ENCODE data around the gene RPS19BP1. TPM values are rescaled to one million over a fixed set of nuclear protein-coding genes. Genes with fewer than 3 reads are reported as not detected.

RPS19BP1 gene
- total RNA-seq, 4 donors from 2014 or later, result 72.2 to 128 (median 104) TPM

- no peak overlapping the region for H3K4me3 ChIP-seq
- peaks cover 0 to 9% (median 2%) of the 10 kb centered on the region in 3 donors for H3K27me3 ChIP-seq
- peaks cover 0 to 4% of the 10 kb centered on the region in 2 donors for H3K4me1 ChIP-seq
- H3K36me3 ChIP-seq, result no peaks in the 10 kb centered on the region
- no peak for ATAC-seq
- no peak overlapping the region for H3K27ac ChIP-seq
- TF ChIP-seq POLR2A (IDR thresholded peaks at IDR 0.05) (no peak), CTCF (IDR thresholded peaks at IDR 0.05 in 4 of 5, conservative IDR thresholded peaks at IDR 0.05 in 1 of 5) (no peak)
- intact Hi-C loops (cut with DNase I; ENCODE audit: low total_unique reads) (no loop called here), in situ Hi-C loops (cut with MboI; ENCODE audit: low sequenced_read_pairs in 4 of 4) (loop anchor here (5.0 to 25.0 kb wide), 6 partner anchors 133 to 824 kb away; partner anchors contain the start of genes ADSL (in 2 of the 4) and SGSM3 (in 1 of the 4))
- H3K9me3 ChIP-seq, result no peaks in the 10 kb centered on the region
- no peak for DNase-seq
Observed at GRCh38 chr22:39537975-39538374, 5.4 kb upstream of the RPS19BP1 start.

- no peak overlapping the region for H3K27ac ChIP-seq
- intact Hi-C loops (cut with DNase I; ENCODE audit: low total_unique reads) (no loop called here), in situ Hi-C loops (cut with MboI; ENCODE audit: low sequenced_read_pairs in 4 of 4) (loop anchor here (5.0 to 25.0 kb wide), 6 partner anchors 132 to 826 kb away; partner anchors contain the start of genes ADSL (in 2 of the 4) and SGSM3 (in 1 of the 4))
- no peak for DNase-seq
- H3K27me3 ChIP-seq, result no peaks in the 10 kb centered on the region
- no peak overlapping the region for H3K4me3 ChIP-seq
- TF ChIP-seq POLR2A (IDR thresholded peaks at IDR 0.05) (no peak), CTCF (IDR thresholded peaks at IDR 0.05 in 4 of 5, conservative IDR thresholded peaks at IDR 0.05 in 1 of 5) (no peak)
- no peak for ATAC-seq
- peaks cover 3 to 7% of the 10 kb centered on the region in 2 donors for H3K4me1 ChIP-seq
- H3K9me3 ChIP-seq, result no peaks in the 10 kb centered on the region
- H3K36me3 ChIP-seq, result no peaks in the 10 kb centered on the region
Observed at GRCh38 chr22:39536711-39537110, 4.2 kb upstream of the RPS19BP1 start.

GRCh38 chr22:39535831-39536449 is 3.4 kb upstream of the RPS19BP1 start:
- DNase-seq (no peak), ATAC-seq (no peak)
- in situ Hi-C loops (cut with MboI; ENCODE audit: low sequenced_read_pairs in 4 of 4), result loop anchor here (5.0 to 25.0 kb wide), 6 partner anchors 131 to 826 kb away; partner anchors contain the start of genes ADSL (in 2 of the 4) and SGSM3 (in 1 of the 4)
- Histone ChIP-seq H3K27ac (no peak overlapping the region), H3K36me3 (peaks cover 0 to under 1% of the 10 kb centered on the region in 2 donors), H3K27me3 (no peaks in the 10 kb centered on the region), H3K4me3 (no peak overlapping the region), H3K9me3 (no peaks in the 10 kb centered on the region), H3K4me1 (peaks cover 10 to 15% of the 10 kb centered on the region in 2 donors)
- intact Hi-C loops (cut with DNase I; ENCODE audit: low total_unique reads), result loop anchor here (1.0 kb wide), 1 partner anchor 488 kb away; no protein-coding TSS in a partner anchor
- no peak for TF ChIP-seq POLR2A (IDR thresholded peaks at IDR 0.05)
- TF ChIP-seq CTCF (IDR thresholded peaks at IDR 0.05 in 4 of 5, conservative IDR thresholded peaks at IDR 0.05 in 1 of 5), result no peak

GRCh38 chr22:39535357-39535725 is 2.8 kb upstream of the RPS19BP1 start:
- no peak for DNase-seq
- no peaks in the 10 kb centered on the region for H3K9me3 ChIP-seq
- peaks cover 0 to 5% of the 10 kb centered on the region in 2 donors for H3K36me3 ChIP-seq
- no peak overlapping the region for H3K4me3 ChIP-seq
- H3K27ac ChIP-seq, result no peak overlapping the region
- ATAC-seq, result no peak
- intact Hi-C loops (cut with DNase I; ENCODE audit: low total_unique reads), result loop anchor here (1.0 kb wide), 1 partner anchor 489 kb away; no protein-coding TSS in a partner anchor
- peaks cover 16 to 21% of the 10 kb centered on the region in 2 donors for H3K4me1 ChIP-seq
- in situ Hi-C loops (cut with MboI; ENCODE audit: low sequenced_read_pairs in 4 of 4), result loop anchor here (5.0 to 25.0 kb wide), 6 partner anchors 131 to 827 kb away; partner anchors contain the start of genes ADSL (in 2 of the 4) and SGSM3 (in 1 of the 4)
- TF ChIP-seq POLR2A (IDR thresholded peaks at IDR 0.05) (no peak), CTCF (IDR thresholded peaks at IDR 0.05 in 4 of 5, conservative IDR thresholded peaks at IDR 0.05 in 1 of 5) (no peak)
- H3K27me3 ChIP-seq, result no peaks in the 10 kb centered on the region
